B cell (primary cell): ENCODE results near the gene TGFBR3. TPM values are rescaled to one million over a fixed set of nuclear protein-coding genes. Genes with fewer than 3 reads are reported as not detected.

ENCODE experiments used
- ATAC-seq: fragments of 200-7000 bp; cut with Tn5 transposase; one replicate; pipeline ENCODE4 v1.10.0; 2021; ENCODE audit warnings: low read depth, mild to moderate bottlenecking, moderate number of reproducible peaks, moderate library complexity
- CTCF ChIA-PET: fragments of 350-600 bp; sonication (Branson Sonifier 250); formaldehyde crosslinking; loops from one replicate; lab custom pipeline; 2021; ENCODE audit warnings: antibody characterized with exemption, inconsistent platforms; lab: Charles Lee
- POLR2A ChIA-PET: fragments of 350-600 bp; sonication (Branson Sonifier 250); formaldehyde crosslinking; loops from one replicate; lab custom pipeline; 2021; ENCODE audit warnings: antibody characterized with exemption; lab: Charles Lee
- DNase-seq: peaks from one replicate; pipeline ENCODE4 v3.0.0; 2013
- H2AFZ ChIP-seq: 2 replicates; pipeline ENCODE4 v1.6.1; 2012; ENCODE audit warnings: mild to moderate bottlenecking, low read depth, low read length; ENCODE audit not compliant: insufficient read depth, poor library complexity, severe bottlenecking
- H3K27ac ChIP-seq, 2 donors: 1 replicate in 1 of 2; 2 replicates in 1 of 2; pipeline ENCODE4 v1.5.1; 2012 to 2013; ENCODE audit warnings: low read length in 2 of 2, mild to moderate bottlenecking in 2 of 2, moderate library complexity in 1 of 2
- H3K27me3 ChIP-seq, 4 experiments: fragments of 200-600 bp in 1 of 4; sonication (generic) in 1 of 4; replicated peaks in 1 of 4; 1 replicate in 2 of 4; 2 replicates in 2 of 4; pipeline versions ENCODE4 v1.6.1 to v1.7.0; 2013 to 2016; ENCODE audit warnings: low read length in 3 of 4, mild to moderate bottlenecking in 2 of 4, mixed read lengths in 1 of 4, moderate library complexity in 1 of 4; ENCODE audit not compliant: insufficient read depth in 4 of 4, control insufficient read depth in 3 of 4; ENCODE audit errors: control extremely low read depth in 1 of 4
- H3K36me3 ChIP-seq, 2 experiments: replicated peaks in 1 of 2; 1 replicate in 1 of 2; 2 replicates in 1 of 2; pipeline versions ENCODE4 v1.6.1 to v1.7.1; 2013; ENCODE audit warnings: low read length in 1 of 2; ENCODE audit not compliant: insufficient read depth in 2 of 2, control insufficient read depth in 1 of 2; ENCODE audit errors: control extremely low read depth in 1 of 2, extremely low read depth in 1 of 2
- H3K4me1 ChIP-seq, 2 donors: fragments of 200-600 bp in 1 of 2; sonication (generic) in 1 of 2; 1 replicate in 1 of 2; 2 replicates in 1 of 2; pipeline versions ENCODE4 v1.5.1 to v1.6.1; 2013 to 2017; ENCODE audit warnings: low read length in 2 of 2; ENCODE audit not compliant: control insufficient read depth in 2 of 2, insufficient read depth in 2 of 2
- H3K4me2 ChIP-seq: replicated peaks from 2 replicates; pipeline ENCODE3; 2012; ENCODE audit warnings: mild to moderate bottlenecking, low read depth, low read length; ENCODE audit not compliant: poor library complexity, severe bottlenecking
- H3K4me3 ChIP-seq, 5 experiments: fragments of 200-600 bp in 1 of 5; sonication (generic) in 1 of 5; 1 replicate in 3 of 5; 2 replicates in 2 of 5; pipeline versions ENCODE4 v1.5.1 to v1.7.0; 2011 to 2016; ENCODE audit warnings: low read length in 4 of 5, mild to moderate bottlenecking in 4 of 5, low read depth in 2 of 5, control low read depth in 1 of 5, moderate library complexity in 1 of 5; ENCODE audit not compliant: insufficient read depth in 1 of 5; ENCODE audit errors: control extremely low read depth in 1 of 5, extremely low read depth in 1 of 5
- H3K79me2 ChIP-seq: fragments of 200-600 bp; sonication (generic); one replicate; pipeline ENCODE4 v1.6.0; 2016; ENCODE audit warnings: low read length; ENCODE audit not compliant: control insufficient read depth, insufficient read depth
- H3K9ac ChIP-seq: fragments of 200-600 bp; sonication (generic); 2 replicates; pipeline ENCODE4 v1.6.1; 2017; ENCODE audit warnings: mild to moderate bottlenecking, low read length, moderate library complexity
- H3K9me3 ChIP-seq, 3 donors: one replicate each; pipeline versions ENCODE4 v1.6.1 to v1.7.1; 2013; ENCODE audit warnings: low read length in 2 of 3; ENCODE audit not compliant: control insufficient read depth in 2 of 3, insufficient read depth in 1 of 3; ENCODE audit errors: control extremely low read depth in 1 of 3
- H4K20me1 ChIP-seq: 2 replicates; pipeline ENCODE4 v1.6.0; 2012; ENCODE audit warnings: mild to moderate bottlenecking, low read length; ENCODE audit not compliant: insufficient read depth, control insufficient read depth, poor library complexity, severe bottlenecking
- H3K27ac Mint-ChIP-seq: one replicate; pipeline ENCODE4 v1.8.0; 2021; ENCODE audit warnings: mixed read lengths
- H3K27me3 Mint-ChIP-seq: one replicate; pipeline ENCODE4 v1.8.0; 2021; ENCODE audit warnings: mixed read lengths
- H3K4me1 Mint-ChIP-seq: one replicate; pipeline ENCODE4 v1.8.0; 2021; ENCODE audit warnings: mixed read lengths
- H3K4me3 Mint-ChIP-seq: one replicate; pipeline ENCODE4 v1.8.0; 2021; ENCODE audit warnings: mixed read lengths
- H3K9me3 Mint-ChIP-seq: one replicate; pipeline ENCODE4 v1.8.0; 2022; ENCODE audit warnings: mixed read lengths; ENCODE audit not compliant: insufficient read depth
- CTCF ChIP-seq: fragments of 200-600 bp; IDR thresholded peaks from one replicate; pipeline ENCODE4 v1.8.0; 2022; ENCODE audit warnings: antibody characterized with exemption, mild to moderate bottlenecking
- EZH2 ChIP-seq: IDR thresholded peaks from 2 replicates; pipeline ENCODE4 v1.6.1; 2012; ENCODE audit warnings: borderline replicate concordance, low read depth, mild to moderate bottlenecking, moderate library complexity, low read length; ENCODE audit not compliant: insufficient read depth, poor library complexity, severe bottlenecking
- WGBS: methylation state at CpG from one replicate; pipeline ENCODE4 v1.1.5; 2013; ENCODE audit warnings: missing lambda C conversion rate; ENCODE audit not compliant: insufficient coverage; 5-methylcytosine and 5-hydroxymethylcytosine counted together
- intact Hi-C: fragments of 100-400 bp; cut with micrococcal nuclease; formaldehyde crosslinking; loops from one replicate; pipeline ENCODE4 v1.10.0; 2022
- polyA plus RNA-seq: library from polyadenylated mRNA; depleted of rRNA; stranded (reverse); fragments of >200 nt; gene quantifications from 2 replicates; pipeline ENCODE4 v1.2.3, GENCODE V29; 2012
- total RNA-seq, 2 donors: library from RNA; stranded (reverse); fragments of 120-200 nt in 1 of 2; gene quantifications; 1 replicate in 1 of 2; 2 replicates in 1 of 2; pipeline versions ENCODE4 v1.2.3 to v1.2.4, GENCODE V29; 2013 to 2022

Gene TGFBR3
- total and polyA plus RNA-seq, 2 donors (not counting 1 experiment from before 2014, with no cell fraction given): 0.10 to 0.12 TPM

DNA sequence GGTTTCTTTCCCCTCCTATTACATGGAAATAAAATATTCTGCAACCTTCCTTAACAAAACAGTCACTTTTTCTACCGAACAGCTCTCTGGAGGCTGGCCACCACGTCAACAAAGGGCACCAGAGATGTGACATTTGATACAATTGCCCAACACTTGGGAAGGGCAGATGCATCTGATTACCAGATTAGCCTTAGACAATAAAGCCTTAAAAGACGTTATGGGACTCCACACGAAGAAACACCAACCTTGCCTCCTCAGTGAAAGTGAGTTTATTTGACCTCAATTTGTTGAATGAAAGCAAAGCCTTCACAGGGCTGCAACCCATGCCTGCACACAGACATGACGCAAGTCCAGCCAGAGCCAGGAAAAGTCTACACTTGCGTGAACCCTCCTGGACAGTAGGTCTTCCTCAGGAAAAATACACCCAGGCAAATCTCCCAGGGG is 136.1 kb downstream of the TGFBR3 start:
- POLR2A ChIA-PET: no interaction called here
- DNase-seq: no peak
- ATAC-seq: no peak
- H3K79me2 ChIP-seq: no peaks in the 10 kb centered on the region
- no peak overlapping the region for H3K27ac Mint-ChIP-seq
- H3K9me3 ChIP-seq: no peaks in the 10 kb centered on the region
- CTCF ChIA-PET: no interaction called here
- H3K27me3 ChIP-seq: no peaks in the 10 kb centered on the region
- H3K4me2 ChIP-seq: no peak overlapping the region
- no peaks in the 10 kb centered on the region for H3K9me3 Mint-ChIP-seq
- 100% methylated on average over 4 of the region's 6 CpGs for WGBS
- no peaks in the 10 kb centered on the region for H4K20me1 ChIP-seq
- H3K27ac ChIP-seq: no peak overlapping the region
- no peaks in the 10 kb centered on the region for H3K4me1 ChIP-seq
- H3K4me3 ChIP-seq: no peak overlapping the region
- no peak overlapping the region for H3K4me3 Mint-ChIP-seq
- no peak overlapping the region for H2AFZ ChIP-seq
- peaks cover 3% of the 10 kb centered on the region for H3K27me3 Mint-ChIP-seq
- H3K36me3 ChIP-seq: no peaks in the 10 kb centered on the region
- intact Hi-C loops: no loop called here
- H3K4me1 Mint-ChIP-seq: peaks cover 7% of the 10 kb centered on the region
- no peak for TF ChIP-seq EZH2
- H3K9ac ChIP-seq: no peak overlapping the region

- Mint-ChIP-seq H3K27ac (no peak overlapping the region), H3K4me1 (no peaks in the 10 kb centered on the region), H3K9me3 (no peaks in the 10 kb centered on the region), H3K4me3 (no peak overlapping the region), H3K27me3 (peaks cover 3% of the 10 kb centered on the region)
- intact Hi-C loops: no loop called here
- Histone ChIP-seq H3K36me3 (no peaks in the 10 kb centered on the region), H3K4me2 (no peak overlapping the region), H2AFZ (no peak overlapping the region), H3K27ac (no peak overlapping the region), H4K20me1 (no peaks in the 10 kb centered on the region), H3K27me3 (no peaks in the 10 kb centered on the region), H3K79me2 (no peaks in the 10 kb centered on the region), H3K9ac (no peak overlapping the region), H3K4me3 (no peak overlapping the region), H3K9me3 (no peaks in the 10 kb centered on the region), H3K4me1 (no peaks in the 10 kb centered on the region)
- TF ChIP-seq CTCF: no peak
- TF ChIP-seq EZH2: no peak
- ChIA-PET POLR2A (no interaction called here), CTCF (no interaction called here)
- 100% methylated on average over 3 of the region's 6 CpGs for WGBS
- ATAC-seq (no peak), DNase-seq (no peak)
Observed at GRCh38 chr1:91747666-91748065, 138.3 kb downstream of the TGFBR3 start.
